Pancreas (tissue), 10 donors: ENCODE data around the gene MYLK. TPM values are rescaled to one million over a fixed set of nuclear protein-coding genes. Genes with fewer than 3 reads are reported as not detected.

Experiments
- ATAC-seq, 4 donors: fragments of 200-7000 bp; cut with Tn5 transposase; one replicate each; pipeline versions ENCODE4 v1.8.0 to v1.9.1; 2020; ENCODE audit warnings: mild to moderate bottlenecking in 4 of 4, moderate library complexity in 4 of 4
- DNase-seq, 6 donors: peaks; one replicate each; pipeline ENCODE4 v3.0.0-alpha.2; 2020
- FAIRE-seq: peaks from 2 replicates; lab custom pipeline; 2012; peaks lifted over from hg19 to GRCh38; lab: Jason Lieb, UNC
- H3K27ac ChIP-seq, 4 donors: fragments of 200-600 bp; sonication (generic); 1 replicate in 3 of 4; 2 replicates in 1 of 4; pipeline versions ENCODE4 v1.5.0 to v1.8.0; 2020
- H3K27me3 ChIP-seq, 4 donors: fragments of 200-600 bp; one replicate each; pipeline ENCODE4 v1.8.0; 2021
- H3K36me3 ChIP-seq, 3 donors: fragments of 200-600 bp; sonication (generic) in 1 of 3; one replicate each; pipeline versions ENCODE4 v1.5.0 to v1.8.0; 2020 to 2021
- H3K4me1 ChIP-seq, 3 donors: fragments of 200-600 bp; one replicate each; pipeline ENCODE4 v1.8.0; 2021
- H3K4me3 ChIP-seq, 4 donors: fragments of 200-600 bp; sonication (generic) in 2 of 4; one replicate each; pipeline versions ENCODE4 v1.5.0 to v1.8.0; 2020 to 2021
- H3K9me3 ChIP-seq, 4 donors: fragments of 200-600 bp; one replicate each; pipeline ENCODE4 v1.8.0; 2021
- WGBS, 2 donors: extraction: QIAGEN DNeasy Blood & Tissue Kit; methylation state at CpG; one replicate each; pipeline ENCODE4 v1.1.7; 2013; 5-methylcytosine and 5-hydroxymethylcytosine counted together
- intact Hi-C, 3 donors: fragments of 100-400 bp; cut with DNase I; formaldehyde crosslinking; loops; one replicate each; pipeline versions ENCODE4 v1.11.1 to v1.14.2; 2022
- polyA plus RNA-seq, 2 donors: library from polyadenylated mRNA; stranded (reverse); fragments of 200-250 nt; gene quantifications; one replicate each; pipeline ENCODE4 v1.2.3, GENCODE V29; 2013
- total RNA-seq, 6 donors: library from RNA; stranded (reverse); fragmentation: NEBNext Ultra II Directional in 4 of 6; extraction: Animal tissue kit (Norgen Biotek cat#: 25700) in 4 of 6; gene quantifications; one replicate each; pipeline versions ENCODE4 v1.2.1 to v1.2.4, GENCODE V29; 2021 to 2023
- TF ChIP-seq, protein P1 (sequence below), 4 donors: fragments of 200-600 bp; sonication (generic) in 3 of 4; IDR thresholded peaks; one replicate each; pipeline versions ENCODE4 v1.5.0 to v1.8.0; 2021; ENCODE audit warnings: antibody characterized with exemption in 4 of 4
- donor health status: healthy with polysubstance abuse.
- donor health status: DM: no; HTN: no; CAD: no; lungs with moderate emphysema.
- donor health status: DM: no; HTN: no; CAD: no.
- donor health status: control.
- donor health status: control.
- donor health status: Bipolar disorder and iron deficiency.
- donor health status: DM: yes; HTN: yes; CAD: no.
- donor health status: DM: no; HTN: no; CAD: no.
- donor health status: DM: no; HTN: no; CAD: no.
- donor health status: DM: yes; HTN: yes; CAD: no.

MYLK gene
- total and polyA plus RNA-seq, 8 donors: 3.1 to 12.0 (median 6.7) TPM

DNA sequence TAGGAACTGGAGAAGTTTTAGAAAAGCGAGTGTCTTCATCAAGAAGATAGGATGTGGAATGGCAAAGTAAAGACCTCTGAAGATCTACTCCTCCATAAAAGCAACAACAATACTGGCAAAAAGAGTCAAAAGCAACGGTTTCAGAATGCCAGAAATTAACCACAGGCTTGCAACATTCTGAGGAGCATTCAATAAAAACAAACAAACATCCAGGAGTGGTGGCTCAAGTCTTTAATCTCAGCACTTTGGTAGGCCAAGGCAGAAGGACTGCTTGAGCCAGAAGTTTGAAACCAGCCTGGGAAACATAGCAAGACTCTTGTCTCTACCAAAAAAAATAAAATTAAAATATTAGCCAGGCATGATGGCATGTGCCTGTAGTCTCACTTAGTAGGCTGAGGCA is 156.1 kb downstream of the MYLK start:
- FAIRE-seq (no peak), ATAC-seq (no peak), DNase-seq (no peak)
- Histone ChIP-seq H3K9me3 (no peaks in the 10 kb centered on the region), H3K4me3 (no peak overlapping the region), H3K27me3 (no peaks in the 10 kb centered on the region), H3K4me1 (no peaks in the 10 kb centered on the region), H3K27ac (no peak overlapping the region), H3K36me3 (no peaks in the 10 kb centered on the region)
- WGBS, 2 donors: 69 to 70% methylated on average over 2 of the region's 2 CpGs
- TF ChIP-seq, protein P1, sequence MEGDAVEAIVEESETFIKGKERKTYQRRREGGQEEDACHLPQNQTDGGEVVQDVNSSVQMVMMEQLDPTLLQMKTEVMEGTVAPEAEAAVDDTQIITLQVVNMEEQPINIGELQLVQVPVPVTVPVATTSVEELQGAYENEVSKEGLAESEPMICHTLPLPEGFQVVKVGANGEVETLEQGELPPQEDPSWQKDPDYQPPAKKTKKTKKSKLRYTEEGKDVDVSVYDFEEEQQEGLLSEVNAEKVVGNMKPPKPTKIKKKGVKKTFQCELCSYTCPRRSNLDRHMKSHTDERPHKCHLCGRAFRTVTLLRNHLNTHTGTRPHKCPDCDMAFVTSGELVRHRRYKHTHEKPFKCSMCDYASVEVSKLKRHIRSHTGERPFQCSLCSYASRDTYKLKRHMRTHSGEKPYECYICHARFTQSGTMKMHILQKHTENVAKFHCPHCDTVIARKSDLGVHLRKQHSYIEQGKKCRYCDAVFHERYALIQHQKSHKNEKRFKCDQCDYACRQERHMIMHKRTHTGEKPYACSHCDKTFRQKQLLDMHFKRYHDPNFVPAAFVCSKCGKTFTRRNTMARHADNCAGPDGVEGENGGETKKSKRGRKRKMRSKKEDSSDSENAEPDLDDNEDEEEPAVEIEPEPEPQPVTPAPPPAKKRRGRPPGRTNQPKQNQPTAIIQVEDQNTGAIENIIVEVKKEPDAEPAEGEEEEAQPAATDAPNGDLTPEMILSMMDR (IDR thresholded peaks at IDR 0.05): no peak
- intact Hi-C loops: no loop called here

DNA sequence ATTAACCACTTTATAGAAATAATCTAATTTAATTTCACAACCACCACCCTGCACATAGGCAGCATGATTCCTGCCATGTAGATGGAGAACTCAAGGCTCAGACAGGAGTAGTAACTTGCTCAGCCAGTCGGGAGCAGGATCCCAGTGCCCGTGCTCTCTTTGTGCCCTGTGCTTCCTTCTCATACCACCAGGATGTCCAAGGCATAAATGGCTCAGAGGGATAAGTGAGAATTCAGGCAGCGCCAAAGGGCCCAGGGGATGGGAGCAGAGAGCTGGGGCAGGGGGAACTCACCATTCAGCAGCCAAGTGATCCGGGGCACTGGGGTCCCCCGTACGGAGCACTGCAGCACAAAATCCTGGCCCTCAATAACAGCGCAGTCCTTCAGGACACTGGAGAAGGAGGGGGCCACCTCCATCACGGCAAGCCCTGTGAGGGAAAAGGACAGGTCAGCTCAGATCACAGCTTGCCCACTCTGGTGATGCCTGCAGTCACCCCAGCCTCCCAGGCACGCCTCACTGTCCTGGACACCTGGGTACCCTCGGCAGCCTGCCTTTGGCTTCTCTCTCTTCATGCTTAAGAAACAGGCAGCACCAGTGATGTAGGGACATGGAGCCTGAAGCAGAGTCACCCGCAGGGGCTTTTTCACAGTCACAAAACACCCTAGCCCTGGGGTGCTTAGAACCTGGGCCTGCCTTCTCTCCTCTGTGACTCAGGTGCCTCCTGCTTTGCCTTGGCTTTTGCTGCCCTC is 158.3 kb downstream of the MYLK start:
- DNase-seq (no peak), FAIRE-seq (no peak), ATAC-seq (no peak)
- no peaks in the 10 kb centered on the region for H3K4me1 ChIP-seq
- no peaks in the 10 kb centered on the region for H3K36me3 ChIP-seq
- intact Hi-C loops: no loop called here
- no peaks in the 10 kb centered on the region for H3K9me3 ChIP-seq
- no peak overlapping the region for H3K4me3 ChIP-seq
- H3K27ac ChIP-seq: no peak overlapping the region
- 67 to 84% methylated on average over 11 of the region's 11 CpGs for WGBS, 2 donors
- H3K27me3 ChIP-seq: no peaks in the 10 kb centered on the region
- TF ChIP-seq, protein P1 (IDR thresholded peaks at IDR 0.05): no peak

DNA sequence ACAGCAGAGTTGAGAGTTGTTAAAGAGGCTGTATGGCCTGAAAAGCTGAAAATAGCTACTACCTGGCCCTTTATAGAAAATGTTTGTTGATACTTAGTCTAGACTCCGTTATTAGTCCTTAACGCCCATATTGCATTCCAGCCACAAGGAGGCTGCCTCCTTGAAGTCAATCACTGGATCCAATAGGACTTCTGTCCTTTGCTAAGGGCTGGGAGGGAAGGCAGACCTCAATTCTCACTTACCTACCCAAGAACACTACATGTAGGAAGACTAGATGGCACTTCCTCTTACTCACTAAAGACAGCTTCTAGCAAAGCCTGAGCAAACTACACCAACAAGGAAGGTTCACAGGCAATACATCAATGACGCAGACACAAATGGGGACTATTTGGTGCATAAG is 159.8 kb downstream of the MYLK start:
- 8 to 13% methylated on average over 3 of the region's 3 CpGs for WGBS, 2 donors
- intact Hi-C loops: no loop called here
- H3K36me3 ChIP-seq: no peaks in the 10 kb centered on the region
- H3K27me3 ChIP-seq: no peaks in the 10 kb centered on the region
- no peak for FAIRE-seq
- ATAC-seq: no peak
- no peak overlapping the region for H3K4me3 ChIP-seq
- H3K9me3 ChIP-seq: no peaks in the 10 kb centered on the region
- no peak for DNase-seq
- no peaks in the 10 kb centered on the region for H3K4me1 ChIP-seq
- no peak overlapping the region for H3K27ac ChIP-seq
- TF ChIP-seq, protein P1 (IDR thresholded peaks at IDR 0.05): no peak

DNA sequence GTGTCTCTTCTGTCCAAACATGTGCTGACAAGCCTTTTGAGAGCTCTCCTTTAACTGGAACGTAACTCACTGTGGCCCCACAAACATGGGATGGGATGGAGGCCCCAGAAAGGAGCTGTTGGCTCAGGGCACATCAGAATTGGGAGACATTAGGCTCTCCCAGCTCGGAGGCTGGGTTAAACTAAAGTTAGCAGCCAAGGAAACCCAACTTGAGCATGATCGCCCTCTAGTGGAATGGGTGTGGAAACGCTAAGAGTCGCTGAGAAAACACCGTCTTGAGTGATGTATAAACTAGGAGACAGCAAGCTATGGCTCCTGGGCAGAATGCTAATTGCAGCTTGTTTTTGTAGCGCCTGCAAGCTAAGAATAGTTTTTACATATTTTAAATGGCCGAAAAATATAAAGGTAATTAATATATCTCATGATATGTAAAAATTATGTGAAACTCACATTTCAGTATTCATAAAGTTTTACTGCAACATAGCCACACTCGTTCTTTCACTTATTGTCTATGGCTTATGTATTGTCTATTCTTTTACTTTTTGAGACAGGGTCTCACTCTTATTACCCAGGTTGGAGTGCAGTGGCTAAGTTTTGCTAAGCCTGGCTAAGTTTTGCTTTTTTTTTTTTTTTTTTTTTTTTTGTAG is 160.5 kb downstream of the MYLK start:
- H3K27ac ChIP-seq: no peak overlapping the region
- WGBS, 2 donors: 12 to 15% methylated on average over 9 of the region's 9 CpGs

More for the DNA sequence above, 160.5 kb downstream of the MYLK start:
- no peaks in the 10 kb centered on the region for H3K27me3 ChIP-seq
- H3K4me3 ChIP-seq: no peak overlapping the region
- intact Hi-C loops: no loop called here
- DNase-seq: peak in 3 of 6 donors; percentile 33 to 69 (median 35)
- peak; percentile 68 to 88 (median 84) for ATAC-seq
- TF ChIP-seq, protein P1 (IDR thresholded peaks at IDR 0.05): peak; percentile 48 to 73 (median 52)
- FAIRE-seq: peak; percentile 17
- no peaks in the 10 kb centered on the region for H3K9me3 ChIP-seq
- H3K36me3 ChIP-seq: no peaks in the 10 kb centered on the region
- no peaks in the 10 kb centered on the region for H3K4me1 ChIP-seq
